ENCODE data around the gene TCP11. TPM values are rescaled to one million over a fixed set of nuclear protein-coding genes. Genes with fewer than 3 reads are reported as not detected.

Gene TCP11
- total RNA-seq, 4 donors from 2014 or later, result not detected

GRCh38 chr6:35177157-35177556 is 36.0 kb upstream of the TCP11 start:
- Histone ChIP-seq H3K36me3 (no peaks in the 10 kb centered on the region), H3K27me3 (no peaks in the 10 kb centered on the region), H3K27ac (no peak overlapping the region), H3K4me3 (no peak overlapping the region), H3K4me1 (peaks cover 0 to 7% (median 0%) of the 10 kb centered on the region in 4 donors), H3K9me3 (no peaks in the 10 kb centered on the region)
- no peak for DNase-seq
- TF ChIP-seq POLR2A (IDR thresholded peaks at IDR 0.05), result no peak
- TF ChIP-seq CTCF (IDR thresholded peaks at IDR 0.05), result no peak

- Histone ChIP-seq H3K27me3 (no peaks in the 10 kb centered on the region), H3K9me3 (no peaks in the 10 kb centered on the region), H3K36me3 (no peaks in the 10 kb centered on the region), H3K27ac (no peak overlapping the region), H3K4me1 (peaks cover 0 to 4% (median 0%) of the 10 kb centered on the region in 4 donors), H3K4me3 (no peak overlapping the region)
- DNase-seq, result no peak
- TF ChIP-seq CTCF (IDR thresholded peaks at IDR 0.05) (no peak), POLR2A (IDR thresholded peaks at IDR 0.05) (no peak)
Observed at GRCh38 chr6:35176301-35177024, 35.3 kb upstream of the TCP11 start.

- TF ChIP-seq CTCF (IDR thresholded peaks at IDR 0.05) (no peak), POLR2A (IDR thresholded peaks at IDR 0.05) (no peak)
- no peaks in the 10 kb centered on the region for H3K36me3 ChIP-seq
- no peak for DNase-seq
- H3K27ac ChIP-seq, result no peak overlapping the region
- H3K4me3 ChIP-seq, result no peak overlapping the region
- no peaks in the 10 kb centered on the region for H3K27me3 ChIP-seq
- no peaks in the 10 kb centered on the region for H3K9me3 ChIP-seq
- H3K4me1 ChIP-seq, result no peaks in the 10 kb centered on the region
Observed at GRCh38 chr6:35174501-35174900, 33.4 kb upstream of the TCP11 start.

GRCh38 chr6:35174088-35174434 is 32.9 kb upstream of the TCP11 start:
- Histone ChIP-seq H3K27me3 (no peaks in the 10 kb centered on the region), H3K27ac (no peak overlapping the region), H3K4me3 (no peak overlapping the region), H3K36me3 (no peaks in the 10 kb centered on the region), H3K4me1 (no peaks in the 10 kb centered on the region), H3K9me3 (no peaks in the 10 kb centered on the region)
- no peak for TF ChIP-seq POLR2A (IDR thresholded peaks at IDR 0.05)
- TF ChIP-seq CTCF (IDR thresholded peaks at IDR 0.05), result no peak
- DNase-seq, result no peak

- Histone ChIP-seq H3K27ac (no peak overlapping the region), H3K9me3 (no peaks in the 10 kb centered on the region), H3K4me1 (no peaks in the 10 kb centered on the region), H3K27me3 (no peaks in the 10 kb centered on the region), H3K36me3 (no peaks in the 10 kb centered on the region), H3K4me3 (no peak overlapping the region)
- no peak for DNase-seq
- TF ChIP-seq CTCF (IDR thresholded peaks at IDR 0.05), result no peak
Observed at GRCh38 chr6:35173427-35174087, 32.4 kb upstream of the TCP11 start.

Data from Peyer's patch (tissue), 4 donors.